IMR-90 (cell line): ENCODE measurements around the gene ABCA7. TPM values are rescaled to one million over a fixed set of nuclear protein-coding genes. Genes with fewer than 3 reads are reported as not detected.

Source experiments
- ATAC-seq: fragments of 200-7000 bp; cut with Tn5 transposase; 2 replicates; pipeline ENCODE4 v1.9.1; 2020; ENCODE audit warnings: low read depth, mild to moderate bottlenecking, moderate library complexity
- BruUV-seq: library from RNA; stranded (reverse); fragments of 400-500 nt; replicated peaks from 2 replicates; lab custom pipeline; 2021; lab: Mats Ljungman, UMichigan
- CTCF ChIA-PET: fragments of 300-600 bp; formaldehyde crosslinking; extraction: SDS; loops from one replicate; lab custom pipeline; 2021; ENCODE audit warnings: antibody characterized with exemption; lab: Yijun Ruan, JAX
- POLR2A ChIA-PET: fragments of 300-600 bp; sonication (Branson Sonifier 250); formaldehyde crosslinking; loops from one replicate; lab custom pipeline; 2022; ENCODE audit warnings: antibody characterized with exemption; ENCODE audit not compliant: unreplicated experiment; lab: Charles Lee
- DNase-seq: peaks from one replicate; pipeline ENCODE4 v3.0.0; 2013
- H2AFZ ChIP-seq: replicated peaks from 2 replicates; pipeline ENCODE3; 2013; ENCODE audit warnings: low read length, mild to moderate bottlenecking; ENCODE audit not compliant: poor library complexity
- H2AK5ac ChIP-seq: 2 replicates; pipeline ENCODE4 v1.6.1; 2013; ENCODE audit warnings: low read depth, low read length, inconsistent platforms
- H2AK9ac ChIP-seq: replicated peaks from 2 replicates; pipeline ENCODE3; 2013; ENCODE audit warnings: mild to moderate bottlenecking, low read depth, low read length, moderate library complexity; ENCODE audit not compliant: poor library complexity
- H2BK120ac ChIP-seq: 2 replicates; pipeline ENCODE4 v1.6.1; 2013; ENCODE audit warnings: low read depth, low read length, inconsistent platforms
- H2BK15ac ChIP-seq: 3 replicates; pipeline ENCODE4 v1.6.1; 2013; ENCODE audit warnings: low read depth, low read length, inconsistent platforms
- H2BK20ac ChIP-seq: 2 replicates; pipeline ENCODE4 v1.6.1; 2013; ENCODE audit warnings: low read depth, mild to moderate bottlenecking, inconsistent platforms, low read length, moderate library complexity
- H2BK5ac ChIP-seq: 2 replicates; pipeline ENCODE4 v1.6.1; 2013; ENCODE audit warnings: mild to moderate bottlenecking, low read depth, low read length, inconsistent platforms; ENCODE audit not compliant: poor library complexity, severe bottlenecking
- H3K14ac ChIP-seq: replicated peaks from 2 replicates; pipeline ENCODE4 v1.6.1; 2013; ENCODE audit warnings: low read depth, low read length, inconsistent platforms
- H3K18ac ChIP-seq: 2 replicates; pipeline ENCODE4 v1.6.1; 2013; ENCODE audit warnings: low read depth, low read length, control low read depth
- H3K23ac ChIP-seq: 2 replicates; pipeline ENCODE4 v1.6.1; 2013; ENCODE audit warnings: low read depth, low read length, inconsistent platforms
- H3K27ac ChIP-seq: 2 replicates; pipeline ENCODE4 v1.5.1; 2013; ENCODE audit warnings: mild to moderate bottlenecking, control low read depth, low read length; ENCODE audit not compliant: insufficient read depth
- H3K27me3 ChIP-seq: 2 replicates; pipeline ENCODE4 v1.6.1; 2013; ENCODE audit warnings: low read length; ENCODE audit not compliant: control insufficient read depth, insufficient read depth
- H3K36me3 ChIP-seq: 2 replicates; pipeline ENCODE4 v1.6.1; 2013; ENCODE audit warnings: low read length, mixed read lengths; ENCODE audit not compliant: control insufficient read depth, insufficient read depth
- H3K4ac ChIP-seq: 2 replicates; pipeline ENCODE4 v1.6.1; 2013; ENCODE audit warnings: low read depth, low read length, inconsistent platforms
- H3K4me1 ChIP-seq: 2 replicates; pipeline ENCODE4 v1.6.1; 2013; ENCODE audit warnings: low read length, mixed read lengths; ENCODE audit not compliant: control insufficient read depth, insufficient read depth
- H3K4me2 ChIP-seq: 2 replicates; pipeline ENCODE4 v1.6.1; 2013; ENCODE audit warnings: low read depth, mild to moderate bottlenecking, control low read depth, low read length, moderate library complexity
- H3K4me3 ChIP-seq: 2 replicates; pipeline ENCODE4 v1.5.1; 2013; ENCODE audit warnings: low read depth, mild to moderate bottlenecking, control low read depth, low read length, moderate library complexity; ENCODE audit not compliant: insufficient read depth
- H3K56ac ChIP-seq: 2 replicates; pipeline ENCODE4 v1.6.1; 2013; ENCODE audit warnings: low read length, inconsistent platforms; ENCODE audit not compliant: insufficient read depth; ENCODE audit errors: extremely low read depth
- H3K79me1 ChIP-seq, 2 experiments: 2 replicates each; pipeline ENCODE4 v1.6.1; 2013; ENCODE audit warnings: low read length in 2 of 2, inconsistent platforms in 1 of 2, low read depth in 1 of 2
- H3K9ac ChIP-seq: 2 replicates; pipeline ENCODE4 v1.6.1; 2013; ENCODE audit warnings: low read depth, low read length, control low read depth
- H3K9me1 ChIP-seq: 2 replicates; pipeline ENCODE4 v1.6.1; 2013; ENCODE audit warnings: low read length, inconsistent platforms; ENCODE audit not compliant: insufficient read depth
- H3K9me3 ChIP-seq: 2 replicates; pipeline ENCODE4 v1.6.1; 2013; ENCODE audit warnings: low read length; ENCODE audit not compliant: control insufficient read depth, insufficient read depth
- H4K20me1 ChIP-seq: 2 replicates; pipeline ENCODE4 v1.6.1; 2013; ENCODE audit warnings: low read length, inconsistent platforms; ENCODE audit not compliant: insufficient read depth
- H4K5ac ChIP-seq: 2 replicates; pipeline ENCODE4 v1.6.1; 2013; ENCODE audit warnings: mild to moderate bottlenecking, low read depth, low read length, control low read depth
- H4K8ac ChIP-seq, 2 experiments: 2 replicates each; pipeline ENCODE4 v1.6.1; 2013; ENCODE audit warnings: low read depth in 2 of 2, low read length in 2 of 2, control low read depth in 1 of 2, inconsistent platforms in 1 of 2
- H4K91ac ChIP-seq: 2 replicates; pipeline ENCODE4 v1.6.1; 2013; ENCODE audit warnings: low read depth, low read length, inconsistent platforms; ENCODE audit not compliant: insufficient read depth
- BHLHE40 ChIP-seq: fragments of 150-350 bp; IDR thresholded peaks from 2 replicates; pipeline ENCODE4 v1.6.1; 2016; ENCODE audit warnings: mild to moderate bottlenecking, low read depth, low read length
- CEBPB ChIP-seq: IDR thresholded peaks from 2 replicates; pipeline ENCODE4 v1.6.1; 2012; ENCODE audit warnings: low read depth, low read length, improper control_type of control experiment
- CHD1 ChIP-seq: IDR thresholded peaks from 2 replicates; pipeline ENCODE4 v1.6.1; 2012; ENCODE audit warnings: low read depth, low read length, improper control_type of control experiment
- FOS ChIP-seq: fragments of 150-350 bp; IDR thresholded peaks from 2 replicates; pipeline ENCODE4 v1.6.1; 2016; ENCODE audit warnings: low read depth, low read length
- MAFK ChIP-seq: IDR thresholded peaks from 2 replicates; pipeline ENCODE4 v1.6.1; 2012; ENCODE audit warnings: low read depth, low read length, improper control_type of control experiment
- MAZ ChIP-seq: IDR thresholded peaks from 2 replicates; pipeline ENCODE4 v1.6.1; 2012; ENCODE audit warnings: low read depth, mild to moderate bottlenecking, low read length, improper control_type of control experiment, moderate library complexity, borderline replicate concordance
- MXI1 ChIP-seq: IDR thresholded peaks from 2 replicates; pipeline ENCODE4 v1.6.1; 2012; ENCODE audit warnings: low read depth, mild to moderate bottlenecking, low read length, moderate library complexity, borderline replicate concordance
- NFE2L2 ChIP-seq: fragments of 150-350 bp; IDR thresholded peaks from 2 replicates; pipeline ENCODE4 v1.6.1; 2016; ENCODE audit warnings: low read depth, mild to moderate bottlenecking, low read length
- POLR2A ChIP-seq: IDR thresholded peaks from 2 replicates; pipeline ENCODE4 v1.6.1; 2012; ENCODE audit warnings: mild to moderate bottlenecking, low read depth, low read length
- RAD21 ChIP-seq: IDR thresholded peaks from 2 replicates; pipeline ENCODE4 v1.6.1; 2012; ENCODE audit warnings: low read length, improper control_type of control experiment
- RCOR1 ChIP-seq: IDR thresholded peaks from 2 replicates; pipeline ENCODE4 v1.6.1; 2012; ENCODE audit warnings: mild to moderate bottlenecking, low read length, improper control_type of control experiment; ENCODE audit not compliant: insufficient replicate concordance
- RFX5 ChIP-seq: IDR thresholded peaks from 2 replicates; pipeline ENCODE4 v1.8.0; 2012; ENCODE audit warnings: low read depth, mild to moderate bottlenecking, low read length, moderate library complexity
- SMC3 ChIP-seq: fragments of 150-350 bp; IDR thresholded peaks from 2 replicates; pipeline ENCODE4 v1.6.1; 2016; ENCODE audit warnings: low read depth, mild to moderate bottlenecking, antibody characterized with exemption, low read length, moderate library complexity
- WGBS, 2 experiments: methylation state at CpG; one replicate each; pipeline versions ENCODE4 v1.1.5 to v1.1.7; 2013; ENCODE audit warnings: missing lambda C conversion rate in 2 of 2; ENCODE audit not compliant: insufficient read length in 1 of 2; ENCODE audit errors: extremely low coverage in 2 of 2; 5-methylcytosine and 5-hydroxymethylcytosine counted together
- dilution Hi-C: fragments of 300-500 bp; cut with HindIII; formaldehyde crosslinking; loops from one replicate; pipeline ENCODE4 v1.14.3; 2018; ENCODE audit warnings: low sequenced_read_pairs; ENCODE audit not compliant: unreplicated experiment
- in situ Hi-C: fragments of 300-500 bp; cut with MboI; formaldehyde crosslinking; loops from 3 replicates; pipeline ENCODE4 v1.14.3; 2019; ENCODE audit warnings: low sequenced_read_pairs, inconsistent platforms, mixed read lengths
- intact Hi-C: fragments of 100-400 bp; cut with micrococcal nuclease; formaldehyde crosslinking; loops from 2 replicates; pipeline ENCODE4 v1.10.0; 2022
- polyA plus RNA-seq, 3 experiments: library from polyadenylated mRNA; depleted of rRNA; stranded (reverse); fragments of >200 nt; gene quantifications; 2 replicates each; pipeline ENCODE4 v1.2.3, GENCODE V29; 2012; ENCODE audit warnings: low replicate concordance in 1 of 3
- total RNA-seq: library from RNA; depleted of rRNA; stranded (reverse); fragments of >200 nt; gene quantifications from 2 replicates; pipeline ENCODE4 v1.2.3, GENCODE V29; 2012
- TF ChIP-seq, protein P1 (sequence below): conservative IDR thresholded peaks from 2 replicates; pipeline ENCODE4 v1.5.1; 2012; ENCODE audit warnings: mild to moderate bottlenecking, low read depth, low read length, improper control_type of control experiment

Gene ABCA7
- total and polyA plus RNA-seq, 2 of the 4 experiments (the other 2 are of a cell fraction), result 0.36 to 3.3 TPM

- Histone ChIP-seq H3K9me3 (no peaks in the 10 kb centered on the region), H4K5ac (no peak overlapping the region), H2AK9ac (peak overlapping the region; percentile 90), H2BK120ac (peak overlapping the region; percentile 77), H4K8ac (0 out of 4 replicates have a peak overlapping the region, but pooled peaks of 1 of the 2 experiments have one; percentile 8), H3K4me3 (no peak overlapping the region), H2AK5ac (peak overlapping the region; percentile 77; the same call in 1 of the 2 replicates), H3K9ac (no peak overlapping the region), H3K9me1 (no peaks in the 10 kb centered on the region), H3K27ac (peak overlapping the region; percentile 81), H2BK5ac (peak overlapping the region; percentile 75), H3K14ac (no peak overlapping the region), H3K4me1 (peaks cover 17% of the 10 kb centered on the region), H3K4me2 (no peak overlapping the region; the same call in 1 of the 2 replicates), H2BK20ac (no peak overlapping the region), H3K36me3 (peaks cover 38% of the 10 kb centered on the region), H2AFZ (peak overlapping the region; percentile 77), H4K91ac (peak overlapping the region; percentile 80), H4K20me1 (peaks cover 39% of the 10 kb centered on the region), H3K18ac (no peak overlapping the region; the same call in 1 of the 2 replicates), H3K27me3 (no peaks in the 10 kb centered on the region), H3K4ac (peak overlapping the region; percentile 77), H3K56ac (no peak overlapping the region), H2BK15ac (no peak overlapping the region; the same call in 2 of the 3 replicates), H3K23ac (no peak overlapping the region), H3K79me1 (peaks cover 0 to 28% of the 10 kb centered on the region in 2 experiments; a peak in 3 of 4 replicates)
- 37% methylated on average over 53 of the region's 92 CpGs; no CpG with 5 or more reads in 1 of the 2 experiments for WGBS, 2 experiments
- in situ Hi-C loops (no loop called here), intact Hi-C loops (loop anchor here (2.0 kb wide), 1 partner anchor 231 kb away; the partner anchor contains the start of gene ATP5F1D), dilution Hi-C loops (no loop called here)
- DNase-seq (peak; percentile 83), ATAC-seq (peak; percentile 91)
- BruUV-seq, result TSS peak; percentile 74
- ChIA-PET CTCF (interaction anchor here (0.6 to 1.4 kb wide), 4 partner anchors 12 to 57 kb away, joined by 3 to 4 read pairs (median 3); partner anchors contain the start of gene ABCA7), POLR2A (interaction anchor here (0.6 kb wide), 1 partner anchor 17 kb away, joined by 3 read pairs; the partner anchor contains the start of gene CNN2)
- TF ChIP-seq SMC3, result 0 out of 2 replicates have a peak, but pooled peaks have one; percentile 8
- 0 out of 2 replicates have a peak, but pooled peaks have one; percentile 33 for TF ChIP-seq MXI1
- TF ChIP-seq RAD21, result no peak
- TF ChIP-seq CEBPB, result peak; percentile 35; the same call in 1 of the 2 replicates
- TF ChIP-seq FOS, result no peak
- TF ChIP-seq MAFK, result no peak
- TF ChIP-seq MAZ, result peak; percentile 62; the same call in 1 of the 2 replicates
- no peak for TF ChIP-seq BHLHE40
- TF ChIP-seq POLR2A, result no peak
- TF ChIP-seq, protein P1, sequence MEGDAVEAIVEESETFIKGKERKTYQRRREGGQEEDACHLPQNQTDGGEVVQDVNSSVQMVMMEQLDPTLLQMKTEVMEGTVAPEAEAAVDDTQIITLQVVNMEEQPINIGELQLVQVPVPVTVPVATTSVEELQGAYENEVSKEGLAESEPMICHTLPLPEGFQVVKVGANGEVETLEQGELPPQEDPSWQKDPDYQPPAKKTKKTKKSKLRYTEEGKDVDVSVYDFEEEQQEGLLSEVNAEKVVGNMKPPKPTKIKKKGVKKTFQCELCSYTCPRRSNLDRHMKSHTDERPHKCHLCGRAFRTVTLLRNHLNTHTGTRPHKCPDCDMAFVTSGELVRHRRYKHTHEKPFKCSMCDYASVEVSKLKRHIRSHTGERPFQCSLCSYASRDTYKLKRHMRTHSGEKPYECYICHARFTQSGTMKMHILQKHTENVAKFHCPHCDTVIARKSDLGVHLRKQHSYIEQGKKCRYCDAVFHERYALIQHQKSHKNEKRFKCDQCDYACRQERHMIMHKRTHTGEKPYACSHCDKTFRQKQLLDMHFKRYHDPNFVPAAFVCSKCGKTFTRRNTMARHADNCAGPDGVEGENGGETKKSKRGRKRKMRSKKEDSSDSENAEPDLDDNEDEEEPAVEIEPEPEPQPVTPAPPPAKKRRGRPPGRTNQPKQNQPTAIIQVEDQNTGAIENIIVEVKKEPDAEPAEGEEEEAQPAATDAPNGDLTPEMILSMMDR, result 0 out of 2 replicates have a peak, but pooled peaks have one; percentile 3
- no peak for TF ChIP-seq RFX5
- no peak for TF ChIP-seq NFE2L2
- no peak for TF ChIP-seq CHD1
- TF ChIP-seq RCOR1, result peak; percentile 38
Observed at GRCh38 chr19:1009041-1009980, 30.6 kb upstream of the ABCA7 start.
